Stimulated activated CD4-positive, alpha-beta T cell treated with anti-CD3 and anti-CD28 coated beads, Interleukin-15, amount 100 ng/mL, for 24 hours (primary cell): ENCODE measurements around the gene CCDC13.

Experiments used
- DNase-seq: peaks from one replicate; pipeline ENCODE4 v3.0.0-alpha.2; 2020

The CCDC13 gene

DNA sequence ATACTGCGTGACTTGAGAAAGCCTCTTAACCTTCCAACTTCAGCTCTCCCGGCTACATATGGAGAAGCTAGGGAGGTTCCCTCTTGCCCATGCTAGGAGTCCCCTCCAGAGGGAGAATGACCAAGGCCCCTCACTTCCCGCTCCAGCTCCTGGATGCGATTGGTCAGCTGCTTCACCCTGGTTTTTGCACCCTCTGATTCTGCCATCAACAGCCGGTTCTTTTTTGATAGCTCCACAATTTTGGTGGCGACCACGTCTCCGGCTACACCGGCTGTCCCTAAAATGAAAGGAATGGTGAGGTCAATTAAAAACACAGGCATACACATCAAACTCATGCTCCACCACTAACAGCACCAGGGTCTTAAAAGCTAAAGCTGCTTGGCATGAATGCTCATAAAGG, 20.6 kb downstream of the CCDC13 start:
- DNase-seq, result no peak

- no peak for DNase-seq
These were observed 21.4 kb downstream of the CCDC13 start for GRCh38 chr3:42751609-42752008.

- DNase-seq, result no peak
These were observed 22.2 kb downstream of the CCDC13 start for GRCh38 chr3:42750834-42751233.

- peak; percentile 12 for DNase-seq
These were observed 23.3 kb downstream of the CCDC13 start for GRCh38 chr3:42749753-42750231.

GRCh38 chr3:42749025-42749752, 23.9 kb downstream of the CCDC13 start:
- DNase-seq, result no peak

GRCh38 chr3:42747581-42747980, 25.5 kb downstream of the CCDC13 start:
- DNase-seq, result peak; percentile 26

DNA sequence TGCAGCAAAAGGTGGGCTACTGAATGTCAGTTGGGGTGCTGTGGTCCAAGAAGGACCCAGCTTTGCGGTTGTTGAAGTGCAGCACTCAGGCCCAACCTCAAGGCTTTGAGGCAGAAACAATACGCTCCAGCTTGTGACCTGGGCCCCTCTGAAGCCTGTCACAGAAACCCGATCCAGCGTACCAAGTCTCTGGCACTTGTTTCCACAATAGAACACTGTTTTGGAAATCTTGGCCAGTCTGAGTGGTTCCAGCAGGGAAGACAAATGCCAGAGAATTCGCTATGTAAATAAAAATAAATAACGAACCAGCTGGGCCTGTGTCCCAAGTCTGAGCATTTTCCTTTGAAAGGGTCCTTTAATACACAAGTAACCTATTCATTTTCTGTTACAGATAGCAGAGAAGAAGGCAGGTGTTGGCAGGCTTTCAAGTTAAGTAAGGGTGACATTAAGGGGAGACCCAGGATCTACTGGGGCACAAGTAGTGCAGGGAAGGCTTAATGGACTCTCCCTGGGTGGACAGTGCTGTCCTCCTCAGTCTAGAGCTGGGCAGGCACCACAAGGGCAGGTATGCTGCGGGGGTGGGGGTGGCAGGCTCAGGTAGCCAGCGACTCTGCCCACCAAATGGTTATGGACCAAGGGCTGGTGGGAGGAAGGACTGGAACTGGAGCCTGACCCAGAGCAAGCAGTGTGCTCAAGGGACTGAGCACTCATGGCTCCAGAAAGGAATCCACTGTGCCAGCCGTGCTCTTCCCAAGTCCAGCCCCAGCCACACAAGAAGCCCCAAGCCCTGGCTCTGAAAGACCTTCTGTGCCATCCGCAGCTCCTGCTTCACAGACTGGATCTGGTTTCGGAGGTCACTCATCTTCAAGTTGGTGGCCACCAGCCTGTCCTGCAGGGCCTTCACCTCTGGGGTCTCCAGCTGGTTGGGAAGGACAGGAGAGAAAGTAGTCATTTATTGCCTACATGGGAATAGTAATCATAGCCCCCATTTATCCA, 26.3 kb downstream of the CCDC13 start:
- DNase-seq, result no peak

DNA sequence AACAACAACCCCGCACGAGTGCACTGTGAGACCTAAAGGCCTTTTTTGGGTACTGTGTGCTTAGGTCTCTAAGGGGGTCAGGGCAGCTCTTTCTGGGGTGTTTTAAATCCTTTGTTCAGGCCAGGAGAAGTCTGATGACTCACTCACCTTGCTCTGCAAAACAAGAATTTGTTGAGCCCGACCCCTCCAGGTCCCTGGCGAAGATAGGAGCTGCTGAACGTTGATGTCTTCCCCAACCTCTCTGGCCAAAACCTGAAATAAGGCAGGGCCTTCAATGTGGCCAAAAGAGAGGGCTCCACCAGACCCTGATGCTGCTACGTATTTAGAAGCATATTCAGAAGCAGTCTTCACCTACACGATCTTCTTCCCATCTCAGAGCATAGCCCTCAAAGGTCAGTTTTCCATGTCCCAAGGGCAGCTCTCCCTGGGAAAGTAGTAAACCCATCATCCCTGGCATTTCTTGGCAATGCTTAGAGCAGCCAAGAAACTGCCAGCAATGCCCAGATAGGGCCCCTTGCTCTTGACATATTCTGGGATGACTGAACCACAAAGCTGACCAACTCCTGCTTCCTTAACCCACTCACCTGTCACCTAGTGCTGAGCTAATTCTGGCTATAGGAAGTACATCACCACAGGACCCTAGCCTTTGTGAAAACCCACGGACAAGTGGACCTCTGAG, 27.1 kb downstream of the CCDC13 start:
- DNase-seq, result no peak

- no peak for DNase-seq
These were observed 27.7 kb downstream of the CCDC13 start for GRCh38 chr3:42745291-42745745.

DNA sequence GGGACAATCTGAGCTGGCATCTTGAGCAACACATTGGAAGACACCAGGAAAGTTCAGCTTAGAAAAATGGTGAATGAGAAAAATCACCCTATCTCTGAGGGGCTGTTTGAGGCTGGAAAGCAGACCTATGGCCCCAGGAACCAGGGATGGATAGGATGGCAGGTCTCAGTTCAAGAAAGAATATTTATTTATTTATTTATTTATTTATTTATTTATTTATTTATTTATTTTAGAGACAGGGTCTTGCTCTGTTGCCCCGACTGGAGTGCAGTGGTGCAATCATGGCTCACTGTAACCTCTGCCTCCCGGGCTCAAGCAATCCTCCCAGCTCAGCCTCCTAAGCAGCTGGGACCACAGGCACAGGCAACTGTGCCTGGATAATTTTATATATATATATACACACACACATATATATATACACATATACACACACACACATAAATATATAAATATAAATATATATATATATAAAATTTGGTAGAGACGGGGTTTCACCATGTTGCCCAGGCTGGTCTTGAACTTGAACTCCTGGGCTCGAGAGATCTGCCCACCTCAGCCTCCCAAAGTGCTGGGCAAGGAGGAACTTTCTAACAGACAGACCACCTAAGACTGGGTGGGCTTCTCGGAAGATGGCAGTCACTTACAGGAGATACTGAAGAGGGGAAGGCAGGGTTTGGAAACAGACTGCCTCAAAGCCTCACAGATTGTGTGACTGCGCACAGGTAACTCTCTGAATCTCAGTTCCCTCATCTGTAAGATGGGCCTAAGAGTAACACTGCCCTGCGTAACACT, 29.7 kb downstream of the CCDC13 start:
- no peak for DNase-seq

DNA sequence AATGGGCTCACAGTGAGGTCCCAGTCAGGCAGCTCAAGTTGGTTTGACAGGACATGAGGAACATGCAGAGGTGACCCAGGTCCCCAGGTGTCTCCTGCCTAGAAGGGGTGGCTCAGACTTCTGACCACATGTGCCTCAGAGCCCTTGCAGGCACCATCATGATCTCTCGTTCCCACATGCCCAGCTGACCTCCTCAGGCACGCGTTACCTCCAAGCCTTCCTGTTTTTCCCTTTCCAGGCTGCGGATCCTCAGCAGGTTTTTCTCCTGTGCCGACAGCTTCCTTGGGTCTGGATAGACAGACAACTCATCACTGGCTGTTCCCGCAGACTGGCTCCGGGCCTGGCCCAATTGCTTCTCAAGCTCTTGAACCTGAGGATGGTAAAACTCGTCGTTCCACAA, 30.4 kb downstream of the CCDC13 start:
- no peak for DNase-seq

DNA sequence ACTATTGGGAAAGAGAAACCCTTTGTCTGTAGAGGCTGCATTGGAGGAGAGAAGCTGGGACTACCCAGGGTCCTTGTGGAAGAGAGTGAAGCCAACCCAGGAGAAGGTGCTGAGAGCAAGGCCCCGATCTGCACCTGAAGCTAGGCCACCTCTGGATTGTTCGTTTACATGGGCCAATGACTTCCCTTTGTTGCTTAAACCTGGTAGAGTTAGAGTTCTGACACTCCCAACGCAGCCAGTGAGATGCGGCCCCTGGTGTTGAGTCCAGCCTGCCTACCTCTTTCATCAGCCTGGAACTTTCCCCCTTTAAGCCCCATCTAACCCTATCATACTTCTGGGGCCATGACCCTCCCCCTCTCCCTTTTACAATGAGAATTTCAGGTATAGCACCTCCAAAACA, 30.8 kb downstream of the CCDC13 start:
- no peak for DNase-seq

DNA sequence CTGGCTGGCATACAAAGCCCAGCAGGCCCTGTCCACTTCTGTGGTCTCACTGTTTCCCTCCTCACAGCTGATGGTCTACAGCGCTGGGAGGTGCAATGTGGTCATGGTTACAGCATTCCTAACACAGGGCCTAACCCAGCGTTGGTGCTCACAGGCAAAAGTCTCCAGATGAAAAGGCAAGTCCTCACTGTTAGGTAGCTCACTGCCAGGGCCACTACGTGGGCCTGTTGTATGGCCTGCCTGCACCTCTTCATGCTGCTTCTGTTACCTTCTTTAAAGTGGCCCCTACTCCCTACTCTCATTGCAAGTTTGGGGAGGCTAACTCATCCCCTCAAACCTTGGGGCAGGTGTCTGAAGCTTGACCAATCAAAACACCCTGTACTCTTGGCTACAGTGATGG, 31.3 kb downstream of the CCDC13 start:
- DNase-seq, result no peak

DNA sequence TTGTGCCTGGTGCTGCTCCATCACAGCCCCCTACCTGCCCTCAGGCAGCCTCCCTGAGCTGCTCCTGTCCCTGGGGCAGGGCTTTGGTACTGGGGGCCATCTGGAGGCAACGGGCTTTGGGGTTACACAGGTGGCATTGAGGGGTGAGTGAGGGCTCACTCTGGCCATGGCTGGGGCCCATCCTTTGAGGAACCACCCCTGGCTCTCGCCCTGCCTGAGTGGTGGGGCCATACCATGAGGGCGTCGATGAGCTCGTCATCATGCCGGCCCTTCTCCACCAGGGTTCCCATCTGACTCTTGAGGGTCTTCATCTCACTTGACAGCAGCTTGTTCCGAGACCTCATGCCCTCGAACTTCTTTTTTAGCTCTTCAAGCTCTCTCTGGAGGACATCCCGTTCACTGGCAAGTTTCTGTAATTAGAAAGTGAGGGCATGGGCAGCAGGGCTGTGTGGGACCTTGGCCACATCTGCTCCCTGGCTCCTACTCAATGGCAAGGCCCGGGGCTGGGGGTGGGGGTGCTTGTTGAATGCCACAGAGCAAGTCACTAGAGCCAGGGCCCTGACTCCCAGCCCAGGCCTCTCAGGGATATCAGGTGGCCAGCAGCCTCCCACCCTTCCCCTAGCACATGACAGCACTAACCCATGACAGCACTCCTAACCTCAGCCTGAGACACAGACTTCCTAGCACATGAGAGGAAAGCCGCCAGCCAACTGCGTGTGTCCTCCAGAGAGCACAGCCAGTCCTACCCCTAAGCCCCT, 33.5 kb downstream of the CCDC13 start:
- DNase-seq, result no peak

- DNase-seq, result no peak
These were observed 36.5 kb downstream of the CCDC13 start for GRCh38 chr3:42736531-42736930.

GRCh38 chr3:42736081-42736480, 37.0 kb downstream of the CCDC13 start:
- no peak for DNase-seq

DNA sequence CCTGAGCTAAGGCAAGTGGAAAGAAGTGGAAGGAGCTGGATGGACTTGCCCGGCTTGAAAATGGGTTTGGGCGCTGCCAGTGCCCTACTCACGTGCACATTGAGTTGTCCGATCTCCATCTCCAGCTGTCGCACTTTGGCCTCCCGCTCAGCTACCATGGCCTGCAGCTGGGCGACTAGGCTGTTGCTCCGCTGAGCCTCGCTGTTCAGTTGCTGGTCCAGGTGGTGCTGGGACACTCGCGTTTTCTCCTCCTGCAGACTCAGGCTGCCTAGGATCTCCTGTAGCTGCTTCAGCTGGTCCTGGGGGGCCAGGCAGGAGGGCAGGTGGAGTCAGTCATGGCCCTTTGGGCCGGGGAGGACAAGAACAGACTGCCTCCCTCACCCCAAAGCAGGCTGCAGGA, 37.4 kb downstream of the CCDC13 start:
- no peak for DNase-seq

DNA sequence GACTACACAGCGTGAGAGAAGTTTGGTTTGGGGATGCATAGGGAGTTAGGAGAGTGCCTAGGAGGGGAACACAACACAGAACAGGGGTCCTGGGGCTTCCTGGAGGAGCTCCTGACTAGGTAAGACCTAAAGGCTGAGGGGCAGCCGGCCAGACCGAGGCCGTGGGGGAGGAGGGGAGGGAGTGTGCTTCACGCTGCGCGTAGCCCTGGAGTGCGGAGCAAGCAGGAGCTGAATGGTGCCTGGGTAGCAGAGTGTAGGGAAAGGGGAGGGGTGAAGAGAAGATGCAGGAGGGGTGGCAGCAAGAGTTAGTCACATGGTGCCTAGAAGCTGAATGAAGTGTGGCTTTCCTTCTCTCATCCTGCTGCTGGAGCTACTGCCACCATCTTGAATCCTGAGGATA, 38.0 kb downstream of the CCDC13 start:
- no peak for DNase-seq

DNA sequence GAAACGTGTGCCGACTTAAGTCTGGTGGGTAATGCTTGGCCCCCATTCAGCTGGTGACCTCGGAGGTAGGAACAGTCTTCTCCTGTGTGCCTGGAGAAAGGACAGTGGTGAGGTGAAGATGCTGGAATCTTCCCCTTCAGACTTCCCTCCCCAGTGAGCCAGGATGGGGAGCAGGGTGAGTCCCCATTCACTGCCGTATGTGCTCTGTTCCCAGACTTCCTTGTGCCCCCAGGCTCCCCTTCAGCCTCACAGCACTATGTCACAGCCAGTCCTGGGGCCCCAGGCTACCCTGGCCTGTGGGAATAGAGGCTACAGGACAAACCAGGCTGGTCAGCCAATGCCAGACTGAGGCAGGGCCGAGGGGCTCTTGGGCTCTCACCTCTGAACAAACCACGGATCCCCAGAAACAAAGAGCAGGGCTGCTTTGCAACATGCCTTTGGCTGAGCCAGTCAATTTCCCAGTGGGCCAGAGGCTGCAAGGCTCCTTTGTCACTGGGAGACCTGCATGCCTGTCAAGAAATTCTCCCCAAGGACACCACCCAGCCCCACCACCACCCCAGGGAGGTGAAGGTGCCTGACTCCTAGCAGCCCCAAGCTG, 38.7 kb downstream of the CCDC13 start:
- no peak for DNase-seq

DNA sequence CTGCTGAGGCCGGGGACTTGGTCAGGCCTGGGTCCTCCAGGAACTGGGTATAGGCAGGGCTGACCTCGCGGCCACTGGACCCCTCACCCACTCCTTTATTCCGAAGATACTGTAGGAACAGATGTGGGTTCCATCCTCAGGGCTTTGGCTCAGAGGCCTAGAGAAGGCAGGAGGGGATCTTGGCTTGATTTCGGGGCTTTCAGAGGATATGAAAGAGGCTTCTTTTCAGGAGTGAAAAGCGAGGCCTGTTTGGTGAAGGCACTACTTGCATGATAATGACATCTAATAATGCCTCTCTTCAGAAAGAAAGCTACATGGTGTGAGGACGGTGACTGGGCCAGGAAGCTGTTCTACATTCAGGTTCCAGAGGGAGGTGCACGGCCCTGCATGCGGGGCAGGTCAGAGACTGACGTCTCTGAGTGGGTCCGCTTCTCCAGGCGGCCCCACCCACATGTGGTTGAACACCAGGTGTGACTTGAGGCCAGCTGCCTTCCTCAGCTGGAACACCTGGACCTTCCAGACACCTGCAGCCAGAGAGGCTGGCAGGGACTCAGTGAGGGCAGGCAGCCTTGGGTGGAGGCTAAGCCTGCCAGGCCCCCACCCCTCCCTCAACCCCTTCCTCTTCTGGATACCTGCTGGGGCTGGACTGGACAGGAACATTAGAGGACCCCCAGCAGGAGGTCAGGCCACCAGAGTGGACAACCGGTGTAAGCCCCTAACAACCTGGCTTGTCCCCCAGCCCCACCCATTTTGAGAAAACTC, 39.4 kb downstream of the CCDC13 start:
- DNase-seq, result no peak
